B cell (primary cell): ENCODE results near the gene BCDIN3D. TPM values are rescaled to one million over a fixed set of nuclear protein-coding genes. Genes with fewer than 3 reads are reported as not detected.

Experiments used
- ATAC-seq: fragments of 200-7000 bp; cut with Tn5 transposase; one replicate; pipeline ENCODE4 v1.10.0; 2021; ENCODE audit warnings: low read depth, mild to moderate bottlenecking, moderate number of reproducible peaks, moderate library complexity
- CTCF ChIA-PET: fragments of 350-600 bp; sonication (Branson Sonifier 250); formaldehyde crosslinking; loops from one replicate; lab custom pipeline; 2021; ENCODE audit warnings: antibody characterized with exemption, inconsistent platforms; lab: Charles Lee
- POLR2A ChIA-PET: fragments of 350-600 bp; sonication (Branson Sonifier 250); formaldehyde crosslinking; loops from one replicate; lab custom pipeline; 2021; ENCODE audit warnings: antibody characterized with exemption; lab: Charles Lee
- DNase-seq: peaks from one replicate; pipeline ENCODE4 v3.0.0; 2013
- H2AFZ ChIP-seq: 2 replicates; pipeline ENCODE4 v1.6.1; 2012; ENCODE audit warnings: mild to moderate bottlenecking, low read depth, low read length; ENCODE audit not compliant: insufficient read depth, poor library complexity, severe bottlenecking
- H3K27ac ChIP-seq, 2 donors: 1 replicate in 1 of 2; 2 replicates in 1 of 2; pipeline ENCODE4 v1.5.1; 2012 to 2013; ENCODE audit warnings: low read length in 2 of 2, mild to moderate bottlenecking in 2 of 2, moderate library complexity in 1 of 2
- H3K27me3 ChIP-seq, 4 experiments: fragments of 200-600 bp in 1 of 4; sonication (generic) in 1 of 4; replicated peaks in 1 of 4; 1 replicate in 2 of 4; 2 replicates in 2 of 4; pipeline versions ENCODE4 v1.6.1 to v1.7.0; 2013 to 2016; ENCODE audit warnings: low read length in 3 of 4, mild to moderate bottlenecking in 2 of 4, mixed read lengths in 1 of 4, moderate library complexity in 1 of 4; ENCODE audit not compliant: insufficient read depth in 4 of 4, control insufficient read depth in 3 of 4; ENCODE audit errors: control extremely low read depth in 1 of 4
- H3K36me3 ChIP-seq, 2 experiments: replicated peaks in 1 of 2; 1 replicate in 1 of 2; 2 replicates in 1 of 2; pipeline versions ENCODE4 v1.6.1 to v1.7.1; 2013; ENCODE audit warnings: low read length in 1 of 2; ENCODE audit not compliant: insufficient read depth in 2 of 2, control insufficient read depth in 1 of 2; ENCODE audit errors: control extremely low read depth in 1 of 2, extremely low read depth in 1 of 2
- H3K4me1 ChIP-seq, 2 donors: fragments of 200-600 bp in 1 of 2; sonication (generic) in 1 of 2; 1 replicate in 1 of 2; 2 replicates in 1 of 2; pipeline versions ENCODE4 v1.5.1 to v1.6.1; 2013 to 2017; ENCODE audit warnings: low read length in 2 of 2; ENCODE audit not compliant: control insufficient read depth in 2 of 2, insufficient read depth in 2 of 2
- H3K4me2 ChIP-seq: replicated peaks from 2 replicates; pipeline ENCODE3; 2012; ENCODE audit warnings: mild to moderate bottlenecking, low read depth, low read length; ENCODE audit not compliant: poor library complexity, severe bottlenecking
- H3K4me3 ChIP-seq, 5 experiments: fragments of 200-600 bp in 1 of 5; sonication (generic) in 1 of 5; 1 replicate in 3 of 5; 2 replicates in 2 of 5; pipeline versions ENCODE4 v1.5.1 to v1.7.0; 2011 to 2016; ENCODE audit warnings: low read length in 4 of 5, mild to moderate bottlenecking in 4 of 5, low read depth in 2 of 5, control low read depth in 1 of 5, moderate library complexity in 1 of 5; ENCODE audit not compliant: insufficient read depth in 1 of 5; ENCODE audit errors: control extremely low read depth in 1 of 5, extremely low read depth in 1 of 5
- H3K79me2 ChIP-seq: fragments of 200-600 bp; sonication (generic); one replicate; pipeline ENCODE4 v1.6.0; 2016; ENCODE audit warnings: low read length; ENCODE audit not compliant: control insufficient read depth, insufficient read depth
- H3K9ac ChIP-seq: fragments of 200-600 bp; sonication (generic); 2 replicates; pipeline ENCODE4 v1.6.1; 2017; ENCODE audit warnings: mild to moderate bottlenecking, low read length, moderate library complexity
- H3K9me3 ChIP-seq, 3 donors: one replicate each; pipeline versions ENCODE4 v1.6.1 to v1.7.1; 2013; ENCODE audit warnings: low read length in 2 of 3; ENCODE audit not compliant: control insufficient read depth in 2 of 3, insufficient read depth in 1 of 3; ENCODE audit errors: control extremely low read depth in 1 of 3
- H4K20me1 ChIP-seq: 2 replicates; pipeline ENCODE4 v1.6.0; 2012; ENCODE audit warnings: mild to moderate bottlenecking, low read length; ENCODE audit not compliant: insufficient read depth, control insufficient read depth, poor library complexity, severe bottlenecking
- H3K27ac Mint-ChIP-seq: one replicate; pipeline ENCODE4 v1.8.0; 2021; ENCODE audit warnings: mixed read lengths
- H3K27me3 Mint-ChIP-seq: one replicate; pipeline ENCODE4 v1.8.0; 2021; ENCODE audit warnings: mixed read lengths
- H3K4me1 Mint-ChIP-seq: one replicate; pipeline ENCODE4 v1.8.0; 2021; ENCODE audit warnings: mixed read lengths
- H3K4me3 Mint-ChIP-seq: one replicate; pipeline ENCODE4 v1.8.0; 2021; ENCODE audit warnings: mixed read lengths
- H3K9me3 Mint-ChIP-seq: one replicate; pipeline ENCODE4 v1.8.0; 2022; ENCODE audit warnings: mixed read lengths; ENCODE audit not compliant: insufficient read depth
- EZH2 ChIP-seq: IDR thresholded peaks from 2 replicates; pipeline ENCODE4 v1.6.1; 2012; ENCODE audit warnings: borderline replicate concordance, low read depth, mild to moderate bottlenecking, moderate library complexity, low read length; ENCODE audit not compliant: insufficient read depth, poor library complexity, severe bottlenecking
- WGBS: methylation state at CpG from one replicate; pipeline ENCODE4 v1.1.5; 2013; ENCODE audit warnings: missing lambda C conversion rate; ENCODE audit not compliant: insufficient coverage; 5-methylcytosine and 5-hydroxymethylcytosine counted together
- intact Hi-C: fragments of 100-400 bp; cut with micrococcal nuclease; formaldehyde crosslinking; loops from one replicate; pipeline ENCODE4 v1.10.0; 2022
- polyA plus RNA-seq: library from polyadenylated mRNA; depleted of rRNA; stranded (reverse); fragments of >200 nt; gene quantifications from 2 replicates; pipeline ENCODE4 v1.2.3, GENCODE V29; 2012
- total RNA-seq, 2 donors: library from RNA; stranded (reverse); fragments of 120-200 nt in 1 of 2; gene quantifications; 1 replicate in 1 of 2; 2 replicates in 1 of 2; pipeline versions ENCODE4 v1.2.3 to v1.2.4, GENCODE V29; 2013 to 2022
- TF ChIP-seq, protein P1 (sequence below): fragments of 200-600 bp; IDR thresholded peaks from one replicate; pipeline ENCODE4 v1.8.0; 2022; ENCODE audit warnings: antibody characterized with exemption, mild to moderate bottlenecking

The BCDIN3D gene
- total and polyA plus RNA-seq, 2 donors (not counting 1 experiment from before 2014, with no cell fraction given) = 2.0 to 17.4 TPM

- intact Hi-C loops = no loop called here
- Mint-ChIP-seq H3K27me3 (no peaks in the 10 kb centered on the region), H3K4me1 (no peaks in the 10 kb centered on the region), H3K27ac (no peak overlapping the region), H3K9me3 (no peaks in the 10 kb centered on the region), H3K4me3 (no peak overlapping the region)
- Histone ChIP-seq H3K36me3 (peaks cover 0 to 26% of the 10 kb centered on the region in 2 experiments), H3K9me3 (no peaks in the 10 kb centered on the region), H3K4me1 (no peaks in the 10 kb centered on the region), H4K20me1 (no peaks in the 10 kb centered on the region), H3K27ac (no peak overlapping the region), H2AFZ (no peak overlapping the region), H3K79me2 (no peaks in the 10 kb centered on the region), H3K9ac (no peak overlapping the region), H3K4me2 (no peak overlapping the region), H3K27me3 (no peaks in the 10 kb centered on the region), H3K4me3 (no peak overlapping the region)
- no peak for ATAC-seq
- ChIA-PET CTCF (interaction anchor here (0.6 to 1.7 kb wide), 3 partner anchors 23 to 380 kb away, joined by 4 read pairs; no protein-coding TSS in a partner anchor), POLR2A (no interaction called here)
- DNase-seq = no peak
- WGBS = 92% methylated on average over 6 of the region's 11 CpGs
- TF ChIP-seq EZH2 = no peak
- TF ChIP-seq, protein P1, sequence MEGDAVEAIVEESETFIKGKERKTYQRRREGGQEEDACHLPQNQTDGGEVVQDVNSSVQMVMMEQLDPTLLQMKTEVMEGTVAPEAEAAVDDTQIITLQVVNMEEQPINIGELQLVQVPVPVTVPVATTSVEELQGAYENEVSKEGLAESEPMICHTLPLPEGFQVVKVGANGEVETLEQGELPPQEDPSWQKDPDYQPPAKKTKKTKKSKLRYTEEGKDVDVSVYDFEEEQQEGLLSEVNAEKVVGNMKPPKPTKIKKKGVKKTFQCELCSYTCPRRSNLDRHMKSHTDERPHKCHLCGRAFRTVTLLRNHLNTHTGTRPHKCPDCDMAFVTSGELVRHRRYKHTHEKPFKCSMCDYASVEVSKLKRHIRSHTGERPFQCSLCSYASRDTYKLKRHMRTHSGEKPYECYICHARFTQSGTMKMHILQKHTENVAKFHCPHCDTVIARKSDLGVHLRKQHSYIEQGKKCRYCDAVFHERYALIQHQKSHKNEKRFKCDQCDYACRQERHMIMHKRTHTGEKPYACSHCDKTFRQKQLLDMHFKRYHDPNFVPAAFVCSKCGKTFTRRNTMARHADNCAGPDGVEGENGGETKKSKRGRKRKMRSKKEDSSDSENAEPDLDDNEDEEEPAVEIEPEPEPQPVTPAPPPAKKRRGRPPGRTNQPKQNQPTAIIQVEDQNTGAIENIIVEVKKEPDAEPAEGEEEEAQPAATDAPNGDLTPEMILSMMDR = no peak
Measured at GRCh38 chr12:49800421-49801140, 42.3 kb downstream of the BCDIN3D start.

DNA sequence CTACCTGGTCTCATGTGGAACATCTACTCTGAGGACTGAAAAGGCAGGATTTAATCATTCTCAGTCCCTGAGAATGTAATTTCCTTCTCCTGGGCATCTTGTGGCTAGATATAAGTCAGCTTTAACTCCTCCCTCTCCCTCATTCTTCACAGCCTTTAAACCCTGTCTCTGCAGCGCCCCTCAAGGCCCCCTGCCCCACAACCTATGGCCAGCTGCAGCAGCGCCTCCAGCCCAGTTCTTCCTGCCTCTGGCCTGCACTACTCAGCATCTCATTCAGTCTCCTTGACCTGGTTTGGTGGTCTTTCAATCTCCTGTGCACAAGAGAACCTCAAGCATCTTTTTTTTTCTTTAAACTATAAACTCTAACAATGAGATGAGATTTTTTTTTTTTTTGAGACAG lies 44.0 kb downstream of the BCDIN3D start:
- no peak overlapping the region for H3K9ac ChIP-seq
- DNase-seq (no peak), ATAC-seq (no peak)
- H3K27me3 Mint-ChIP-seq = no peaks in the 10 kb centered on the region
- H3K79me2 ChIP-seq = no peaks in the 10 kb centered on the region
- H3K4me3 ChIP-seq = no peak overlapping the region
- H3K9me3 Mint-ChIP-seq = no peaks in the 10 kb centered on the region
- no peaks in the 10 kb centered on the region for H3K9me3 ChIP-seq
- H3K4me2 ChIP-seq = no peak overlapping the region
- 92% methylated on average over 2 of the region's 2 CpGs for WGBS
- H3K36me3 ChIP-seq = peaks cover 0 to 24% of the 10 kb centered on the region in 2 experiments
- H3K4me1 Mint-ChIP-seq = no peaks in the 10 kb centered on the region
- intact Hi-C loops = no loop called here
- no peak overlapping the region for H3K4me3 Mint-ChIP-seq
- ChIA-PET POLR2A (no interaction called here), CTCF (interaction anchor here (0.7 to 0.8 kb wide), 2 partner anchors 37 to 40 kb away, joined by 3 to 4 read pairs; no protein-coding TSS in a partner anchor)
- no peaks in the 10 kb centered on the region for H3K4me1 ChIP-seq
- H3K27ac ChIP-seq = no peak overlapping the region
- no peaks in the 10 kb centered on the region for H4K20me1 ChIP-seq
- H3K27ac Mint-ChIP-seq = peak overlapping the region; percentile 54
- no peak overlapping the region for H2AFZ ChIP-seq
- TF ChIP-seq, protein P1 = no peak
- no peak for TF ChIP-seq EZH2
- no peaks in the 10 kb centered on the region for H3K27me3 ChIP-seq
